Measurements from ENCODE around the gene RETREG3. TPM values are rescaled to one million over a fixed set of nuclear protein-coding genes. Genes with fewer than 3 reads are reported as not detected.

Gene RETREG3
- total and polyA plus RNA-seq, 2 donors (not counting 1 experiment from before 2014, with no cell fraction given) = 44.1 to 108 TPM

- Mint-ChIP-seq H3K27me3 (no peaks in the 10 kb centered on the region), H3K4me3 (no peak overlapping the region), H3K4me1 (peaks cover 31% of the 10 kb centered on the region), H3K9me3 (ENCODE audit: insufficient read depth) (no peaks in the 10 kb centered on the region), H3K27ac (no peak overlapping the region)
- H3K27ac ChIP-seq (ENCODE audit: low read length in 2 of 2) = no peak overlapping the region
- no peaks in the 10 kb centered on the region for H3K27me3 ChIP-seq (replicated peaks in 1 of 4; ENCODE audit: control extremely low read depth in 1 of 4, control insufficient read depth in 3 of 4, insufficient read depth in 4 of 4, low read length in 3 of 4)
- no peak overlapping the region for H3K4me3 ChIP-seq (ENCODE audit: control extremely low read depth in 1 of 5, extremely low read depth in 1 of 5, insufficient read depth in 1 of 5, low read depth in 2 of 5, low read length in 4 of 5)
- peaks cover 19% of the 10 kb centered on the region for H4K20me1 ChIP-seq (ENCODE audit: control insufficient read depth, insufficient read depth, low read length, poor library complexity, severe bottlenecking)
- ATAC-seq (ENCODE audit: low read depth) (no peak), DNase-seq (no peak)
- peaks cover 27% of the 10 kb centered on the region for H3K79me2 ChIP-seq (ENCODE audit: control insufficient read depth, insufficient read depth, low read length)
- intact Hi-C loops (cut with micrococcal nuclease) = loop anchor here (5.0 kb wide), 1 partner anchor 139 kb away; the partner anchor contains the start of gene PLEKHH3
- TF ChIP-seq CTCF (IDR thresholded peaks at IDR 0.05) = no peak
- TF ChIP-seq EZH2 (IDR thresholded peaks at IDR 0.05; ENCODE audit: borderline replicate concordance, insufficient read depth, low read depth, low read length, poor library complexity, severe bottlenecking) = no peak
- 97% methylated on average over 13 of the region's 14 CpGs for WGBS (ENCODE audit: insufficient coverage)
- peaks cover 17 to 21% of the 10 kb centered on the region in 2 donors for H3K4me1 ChIP-seq (ENCODE audit: control insufficient read depth in 2 of 2, insufficient read depth in 2 of 2, low read length in 2 of 2)
- no peak overlapping the region for H3K4me2 ChIP-seq (replicated peaks; ENCODE audit: low read depth, low read length, poor library complexity, severe bottlenecking)
- no peak overlapping the region for H2AFZ ChIP-seq (ENCODE audit: insufficient read depth, low read depth, low read length, poor library complexity, severe bottlenecking)
- no peak overlapping the region for H3K9ac ChIP-seq (ENCODE audit: low read length)
- no peaks in the 10 kb centered on the region for H3K9me3 ChIP-seq (ENCODE audit: control extremely low read depth in 1 of 3, control insufficient read depth in 2 of 3, insufficient read depth in 1 of 3, low read length in 2 of 3)
- H3K36me3 ChIP-seq (replicated peaks in 1 of 2; ENCODE audit: control extremely low read depth in 1 of 2, control insufficient read depth in 1 of 2, extremely low read depth in 1 of 2, insufficient read depth in 2 of 2, low read length in 1 of 2) = peaks cover 0 to 19% of the 10 kb centered on the region in 2 experiments
- CTCF ChIA-PET = interaction anchor here (1.1 to 1.3 kb wide), 2 partner anchors 10 to 16 kb away, joined by 3 to 4 read pairs; no protein-coding TSS in a partner anchor
- POLR2A ChIA-PET = no interaction called here
These were observed 70.7 kb downstream of the RETREG3 start for GRCh38 chr17:42538482-42538881.

DNA sequence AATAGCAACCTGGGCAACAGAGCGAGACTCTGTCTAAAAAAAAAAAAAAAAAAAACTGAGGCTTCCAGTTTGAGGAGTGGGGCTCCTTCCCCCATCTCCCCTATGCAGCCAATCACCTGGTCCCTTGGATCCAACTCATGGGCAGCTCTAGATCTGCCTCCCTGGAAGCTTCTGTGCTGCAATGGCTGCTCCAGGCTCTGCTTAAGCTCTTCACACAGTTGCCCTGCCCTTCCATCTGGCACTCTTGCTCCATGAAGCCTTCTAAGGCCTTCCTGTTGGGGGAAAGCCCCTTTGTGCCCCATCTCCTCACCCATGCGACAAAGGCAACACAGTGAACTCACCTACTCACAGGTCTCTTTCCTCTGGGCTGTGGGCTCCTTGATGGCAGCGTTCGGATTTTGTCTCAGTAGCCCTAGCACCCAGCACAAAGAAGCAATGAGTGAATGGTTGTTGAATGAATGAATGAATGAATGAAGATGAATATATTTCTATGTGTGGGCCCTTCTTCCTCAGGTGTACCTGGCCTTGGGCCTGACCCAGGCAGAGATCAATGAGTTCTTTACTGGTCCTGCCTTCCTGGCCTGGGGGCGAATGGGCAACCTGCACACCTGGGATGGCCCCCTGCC lies 71.2 kb downstream of the RETREG3 start:
- Mint-ChIP-seq H3K4me1 (peaks cover 33% of the 10 kb centered on the region), H3K27me3 (no peaks in the 10 kb centered on the region), H3K27ac (peak overlapping the region; percentile 75), H3K9me3 (ENCODE audit: insufficient read depth) (no peaks in the 10 kb centered on the region), H3K4me3 (peak overlapping the region; percentile 93)
- ATAC-seq (ENCODE audit: low read depth) (no peak), DNase-seq (no peak)
- Histone ChIP-seq H3K9ac (ENCODE audit: low read length) (no peak overlapping the region), H4K20me1 (ENCODE audit: control insufficient read depth, insufficient read depth, low read length, poor library complexity, severe bottlenecking) (peaks cover 19% of the 10 kb centered on the region), H3K4me3 (ENCODE audit: control extremely low read depth in 1 of 5, extremely low read depth in 1 of 5, insufficient read depth in 1 of 5, low read depth in 2 of 5, low read length in 4 of 5) (no peak overlapping the region), H2AFZ (ENCODE audit: insufficient read depth, low read depth, low read length, poor library complexity, severe bottlenecking) (no peak overlapping the region), H3K79me2 (ENCODE audit: control insufficient read depth, insufficient read depth, low read length) (peaks cover 27% of the 10 kb centered on the region), H3K4me1 (ENCODE audit: control insufficient read depth in 2 of 2, insufficient read depth in 2 of 2, low read length in 2 of 2) (peaks cover 17 to 21% of the 10 kb centered on the region in 2 donors), H3K27me3 (replicated peaks in 1 of 4; ENCODE audit: control extremely low read depth in 1 of 4, control insufficient read depth in 3 of 4, insufficient read depth in 4 of 4, low read length in 3 of 4) (no peaks in the 10 kb centered on the region), H3K4me2 (replicated peaks; ENCODE audit: low read depth, low read length, poor library complexity, severe bottlenecking) (peak overlapping the region; percentile 22), H3K36me3 (replicated peaks in 1 of 2; ENCODE audit: control extremely low read depth in 1 of 2, control insufficient read depth in 1 of 2, extremely low read depth in 1 of 2, insufficient read depth in 2 of 2, low read length in 1 of 2) (peaks cover 0 to 19% of the 10 kb centered on the region in 2 experiments), H3K9me3 (ENCODE audit: control extremely low read depth in 1 of 3, control insufficient read depth in 2 of 3, insufficient read depth in 1 of 3, low read length in 2 of 3) (no peaks in the 10 kb centered on the region), H3K27ac (ENCODE audit: low read length in 2 of 2) (no peak overlapping the region)
- 100% methylated on average over 1 of the region's 5 CpGs for WGBS (ENCODE audit: insufficient coverage)
- ChIA-PET POLR2A (no interaction called here), CTCF (interaction anchor here (1.3 kb wide), 1 partner anchor 17 kb away, joined by 3 read pairs; no protein-coding TSS in a partner anchor)
- no peak for TF ChIP-seq CTCF (IDR thresholded peaks at IDR 0.05)
- TF ChIP-seq EZH2 (IDR thresholded peaks at IDR 0.05; ENCODE audit: borderline replicate concordance, insufficient read depth, low read depth, low read length, poor library complexity, severe bottlenecking) = no peak
- intact Hi-C loops (cut with micrococcal nuclease) = loop anchor here (2.0 to 5.0 kb wide), 3 partner anchors 17 to 633 kb away; partner anchors contain the start of genes NBR1 and PLEKHH3

Data from B cell (primary cell).